ENCODE measurements around the gene HPSE2.
"Not testable (repeated sequence)": the region's sequence is repeated elsewhere in the genome, so short reads cannot be mapped to it uniquely, and the experiment has no call there.

Gene HPSE2

DNA sequence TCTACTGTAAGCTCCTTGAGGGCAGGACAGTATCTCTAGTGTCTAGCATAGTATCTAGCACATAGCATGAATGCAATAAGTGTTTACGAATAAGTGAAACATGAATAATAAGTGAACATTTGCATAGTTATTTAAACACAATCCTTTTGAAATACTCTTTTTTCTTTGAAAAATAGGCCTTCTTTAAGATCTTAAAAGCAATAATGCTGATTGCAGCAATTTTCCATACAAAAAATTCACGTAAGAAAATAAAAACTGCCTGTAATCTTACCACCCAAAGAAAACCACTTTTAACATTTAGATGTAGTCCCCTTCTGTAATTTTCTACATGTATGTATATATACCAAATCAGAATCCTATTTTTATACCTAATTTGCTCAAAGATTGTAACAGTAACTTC, 626.4 kb downstream of the HPSE2 start:
- no peak for DNase-seq

DNA sequence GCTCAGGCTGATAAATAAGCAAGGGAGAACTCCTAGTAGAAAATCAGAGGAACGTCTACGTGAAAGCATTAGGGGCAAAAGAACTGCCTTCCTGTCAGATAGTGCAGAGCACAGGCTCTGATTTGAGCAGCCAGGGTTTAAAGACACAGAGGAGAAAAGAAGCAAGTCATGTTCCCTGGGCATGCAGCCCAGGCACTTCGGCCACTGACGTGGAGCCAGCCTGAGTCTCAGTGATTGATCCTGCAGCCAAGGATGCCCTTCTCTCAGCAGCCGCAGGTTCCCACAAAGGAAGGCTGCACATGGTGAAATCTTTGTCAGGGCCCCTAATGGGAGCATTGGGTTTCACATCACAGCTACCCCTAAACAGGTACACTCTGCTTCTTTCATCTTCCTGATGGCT, 627.2 kb downstream of the HPSE2 start:
- no peak for DNase-seq

DNA sequence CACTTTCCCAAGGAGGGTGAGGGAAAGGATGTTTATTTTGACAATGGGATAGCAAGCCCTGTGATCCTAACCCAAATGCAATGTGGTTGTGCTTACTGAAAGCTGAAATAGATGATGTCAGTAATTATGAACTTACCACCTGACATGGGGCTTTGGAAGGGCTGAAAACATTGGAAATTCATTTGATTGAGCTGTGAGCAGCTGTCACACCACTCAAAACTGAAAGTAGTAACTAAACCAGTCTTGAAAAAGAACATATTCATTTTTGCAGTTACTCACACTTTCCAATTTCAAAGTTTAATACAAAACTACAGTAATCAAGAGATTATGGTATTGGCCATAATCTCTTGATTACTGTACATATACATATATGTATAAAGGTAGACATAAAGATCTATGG, 633.4 kb downstream of the HPSE2 start:
- DNase-seq = no peak

DNA sequence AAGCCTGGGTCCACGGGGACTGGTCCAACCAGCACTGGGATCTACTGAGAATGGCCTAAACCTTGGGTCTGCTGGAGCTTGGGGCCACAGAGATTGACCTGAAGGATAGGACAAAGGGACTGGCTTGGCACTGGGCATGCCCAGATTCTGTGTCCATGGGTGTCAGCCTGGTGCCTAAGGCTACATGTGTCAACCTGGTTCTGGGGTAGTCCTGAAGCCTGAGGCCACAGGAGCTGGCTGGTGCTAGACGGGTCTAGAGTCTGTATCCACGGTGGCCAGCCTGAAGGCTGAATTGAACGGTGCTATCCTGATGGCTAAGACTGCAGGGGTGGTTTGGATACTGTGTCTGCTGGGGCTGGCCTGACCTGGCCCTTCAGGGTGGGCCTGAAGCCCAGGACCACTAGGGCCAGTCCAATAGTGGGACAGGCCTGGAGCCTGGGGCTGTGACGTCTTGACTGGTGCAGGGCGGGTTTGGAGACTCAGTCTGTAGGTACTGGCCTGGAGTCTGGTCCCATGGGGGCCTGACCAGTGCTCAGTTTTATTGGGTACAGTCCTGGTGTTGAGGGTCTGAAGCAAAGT, 636.5 kb downstream of the HPSE2 start:
- DNase-seq = no peak

DNA sequence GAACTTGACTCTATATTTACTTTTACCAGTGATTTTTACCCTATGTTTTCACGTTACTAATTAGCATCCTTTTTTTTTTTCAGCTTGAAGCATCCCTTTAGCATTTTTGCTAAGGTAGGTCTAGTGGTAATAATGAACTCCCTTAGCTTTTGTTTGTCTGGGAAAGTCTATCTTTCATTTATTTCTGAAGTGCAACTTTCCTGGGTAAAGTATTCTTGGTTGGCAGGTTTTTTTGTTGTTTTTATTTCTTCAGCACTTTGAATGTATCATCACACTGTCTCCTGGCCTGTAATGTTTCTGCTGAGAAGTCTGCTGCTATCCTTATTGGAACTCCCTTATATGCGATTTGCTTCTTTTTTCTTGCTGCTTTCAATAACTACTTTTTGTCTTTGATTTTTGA, 639.2 kb downstream of the HPSE2 start:
- no peak for DNase-seq

DNA sequence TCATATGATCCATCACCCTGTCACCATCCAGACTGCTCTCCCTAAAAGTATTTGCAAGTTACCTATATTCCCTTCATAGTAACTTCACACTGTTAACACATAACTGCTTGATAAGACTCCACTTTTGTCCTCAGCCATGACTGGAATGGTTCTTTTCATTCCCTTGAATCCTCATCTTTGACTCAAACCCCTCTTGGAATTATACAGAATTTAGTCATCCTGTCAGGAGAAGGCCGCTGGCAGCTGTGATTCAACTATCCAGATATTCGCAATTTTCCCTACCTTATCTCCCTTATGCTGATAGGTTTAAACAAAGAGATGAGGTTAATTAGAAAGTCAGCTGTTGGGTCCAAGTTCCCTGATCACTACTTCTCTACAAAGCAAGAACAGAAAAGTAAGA, 646.0 kb downstream of the HPSE2 start:
- DNase-seq = no peak

DNA sequence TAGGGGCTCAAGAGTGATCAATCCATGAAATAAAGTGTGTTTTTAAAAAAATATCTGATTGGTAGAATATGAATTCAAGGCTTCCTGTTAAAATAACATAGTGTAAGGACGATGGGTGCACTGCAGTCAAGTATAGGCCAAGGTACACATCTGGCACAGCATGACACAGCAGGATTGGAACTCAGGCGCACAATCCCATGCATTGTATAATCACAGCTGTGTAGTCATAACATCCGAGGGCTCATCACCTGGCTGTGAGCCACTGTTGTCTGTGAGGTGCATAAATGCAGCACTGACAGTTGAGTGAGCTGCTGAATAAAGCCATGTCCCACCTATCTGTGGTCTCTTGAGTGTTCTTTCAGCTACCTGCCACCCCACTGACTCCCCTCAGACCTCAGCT, 646.6 kb downstream of the HPSE2 start:
- no peak for DNase-seq

DNA sequence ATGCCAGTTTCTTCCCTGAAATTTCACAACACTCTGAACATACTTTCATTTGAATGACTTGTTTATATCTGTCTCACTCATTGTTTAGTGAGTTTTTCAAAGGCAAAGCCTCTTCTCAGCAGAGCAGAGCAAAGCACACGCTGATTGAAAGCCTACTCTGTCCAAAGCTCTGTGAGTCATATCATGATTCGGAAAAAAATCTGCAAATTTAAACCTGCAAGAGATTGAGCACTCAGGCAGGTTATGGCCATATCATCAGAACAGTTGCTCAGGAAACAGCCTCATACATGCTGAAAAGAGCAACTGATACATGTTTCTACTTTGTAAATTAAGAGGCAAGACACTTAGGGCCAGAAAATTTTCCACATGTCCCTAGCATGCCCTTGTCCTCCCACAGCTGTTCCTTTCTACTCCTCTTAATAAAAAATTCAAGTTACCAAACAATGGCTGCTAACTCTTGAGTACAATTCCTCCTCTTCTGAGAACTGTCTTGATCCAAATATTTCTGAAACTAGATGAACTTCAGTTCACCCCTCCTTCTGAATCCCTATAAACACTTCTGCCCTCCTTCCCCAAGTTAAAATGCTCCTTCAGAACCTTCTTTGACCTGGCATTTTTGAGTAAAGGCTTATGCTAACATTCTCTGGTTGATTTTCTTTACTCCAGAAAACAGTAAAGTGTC, 648.4 kb downstream of the HPSE2 start:
- DNase-seq = no peak

DNA sequence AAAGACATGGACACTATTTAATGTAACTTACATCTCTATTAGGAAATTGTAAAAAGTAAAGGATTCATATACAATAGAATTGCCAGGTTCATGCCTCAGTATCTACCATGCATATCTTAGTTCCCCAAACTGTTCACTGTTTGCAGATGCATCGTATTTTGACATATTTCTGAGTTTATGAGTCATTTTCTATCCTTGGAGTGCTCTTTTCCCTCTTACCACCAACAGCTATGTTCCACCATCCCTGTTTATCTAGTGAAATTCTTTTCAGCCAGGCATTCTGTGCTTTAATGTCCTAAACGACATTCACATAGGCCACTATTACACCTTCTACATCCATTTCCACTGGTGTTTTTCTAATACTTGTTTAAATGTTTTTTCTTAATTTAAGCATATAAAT, 649.6 kb downstream of the HPSE2 start:
- no peak for DNase-seq

DNA sequence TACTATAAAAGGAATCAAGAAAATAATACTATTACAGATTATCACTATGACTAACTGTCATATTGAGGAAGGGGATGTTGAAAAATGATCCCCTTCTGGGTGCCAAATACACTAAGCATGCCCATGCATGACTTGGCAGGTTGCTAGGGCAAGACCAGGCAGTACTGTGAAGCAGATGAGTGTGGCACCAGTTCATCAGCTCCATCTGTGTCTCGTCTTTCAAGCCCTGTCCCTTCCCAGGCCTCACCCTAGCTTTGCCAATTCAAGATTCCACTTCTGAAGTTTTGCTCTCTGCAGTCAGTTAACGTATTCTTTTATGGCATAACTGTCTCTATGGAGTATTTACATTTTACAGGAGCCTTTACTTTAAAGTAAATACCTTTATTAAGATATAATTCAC, 653.3 kb downstream of the HPSE2 start:
- no peak for DNase-seq

DNA sequence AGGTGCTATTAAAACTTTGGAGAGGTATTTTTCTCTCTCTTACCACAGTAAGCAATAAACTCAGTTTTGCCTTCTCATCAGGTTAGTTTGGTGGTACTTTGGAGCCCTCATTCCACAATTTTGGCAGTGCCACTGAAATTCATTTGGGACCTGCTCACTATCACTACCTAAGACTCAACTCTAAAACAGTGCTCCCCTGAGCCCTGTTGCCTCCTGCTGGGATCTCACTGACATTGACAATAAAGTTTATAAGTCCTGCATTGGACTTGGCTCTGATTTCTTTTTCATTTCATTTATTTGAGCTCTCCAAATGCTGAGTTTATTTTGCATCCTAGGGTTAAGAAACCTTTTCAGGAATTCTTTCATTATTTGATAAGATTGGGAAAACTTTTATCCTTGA, 658.1 kb downstream of the HPSE2 start:
- no peak for DNase-seq

DNA sequence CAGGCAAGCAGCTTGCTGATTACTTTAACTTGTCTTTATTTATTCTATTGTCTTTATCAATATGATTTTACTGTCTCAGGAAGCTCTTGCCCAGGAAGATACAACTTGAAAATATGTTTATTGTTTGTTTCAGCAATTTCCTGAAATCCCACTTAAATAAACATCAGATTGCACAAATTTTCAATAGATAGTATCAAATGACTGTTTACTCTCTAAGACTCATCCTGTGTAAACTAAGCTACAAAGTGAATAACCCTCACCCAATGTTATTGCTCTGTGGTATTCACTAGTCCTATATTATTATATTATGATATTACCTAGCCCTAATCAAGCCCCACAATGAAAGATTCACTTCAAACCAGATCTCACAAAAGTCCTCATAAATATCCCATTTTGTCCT, 658.5 kb downstream of the HPSE2 start:
- no peak for DNase-seq

DNA sequence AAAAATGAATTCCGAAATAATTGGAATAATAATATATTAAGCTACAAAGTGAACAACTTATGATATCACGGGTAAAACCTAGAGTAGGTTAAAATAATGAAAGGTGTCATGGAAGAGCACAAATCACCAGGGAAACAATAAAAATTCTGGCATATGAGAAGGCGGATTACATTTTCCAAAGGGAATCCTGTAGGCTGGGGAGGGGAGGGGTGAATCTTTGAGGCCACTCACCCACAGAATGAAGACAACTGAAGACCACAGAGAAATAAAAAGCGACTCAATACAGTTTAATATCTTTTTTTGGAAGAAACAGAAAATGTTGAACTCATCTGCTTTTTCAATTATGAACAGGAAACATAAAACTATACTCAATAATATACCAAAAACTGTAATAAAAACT, 659.6 kb downstream of the HPSE2 start:
- no peak for DNase-seq

DNA sequence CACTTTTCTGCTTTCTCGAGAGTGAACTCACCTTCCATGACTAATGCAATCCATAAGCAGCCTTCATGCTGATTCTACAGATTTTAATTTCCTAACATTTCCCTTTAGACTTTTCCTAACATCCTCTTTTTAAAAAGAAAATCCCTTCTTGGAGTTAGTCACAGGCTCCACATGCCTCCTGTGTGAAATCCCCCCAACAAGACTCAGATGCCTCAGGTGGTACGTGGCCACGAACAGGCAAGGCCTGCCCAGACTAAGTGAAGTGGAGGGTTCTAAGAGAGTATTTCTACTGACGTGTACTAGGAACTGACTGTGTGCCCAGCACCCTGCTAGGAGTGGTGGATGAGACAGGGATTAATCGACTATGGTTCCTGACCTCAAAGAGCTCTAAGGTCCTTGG, 663.1 kb downstream of the HPSE2 start:
- no peak for DNase-seq

DNA sequence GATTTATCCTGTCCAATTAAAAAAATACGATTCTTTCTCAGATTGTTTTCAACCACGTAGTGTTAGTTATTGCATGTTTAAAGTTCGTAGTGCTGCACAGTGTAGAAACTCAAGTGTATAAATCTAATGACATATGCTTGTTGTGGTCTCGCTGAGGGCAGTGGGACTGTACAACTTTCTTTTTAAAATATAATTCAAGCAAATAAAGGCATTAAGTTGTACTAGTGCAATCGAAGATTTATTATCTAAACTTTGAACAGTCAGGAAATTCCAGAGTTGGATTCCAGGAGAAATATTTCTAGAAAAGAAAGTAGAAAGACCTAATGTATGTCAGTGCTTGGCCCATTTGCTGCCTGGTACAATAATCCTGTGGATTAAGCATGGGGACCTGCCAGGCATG, 664.8 kb downstream of the HPSE2 start:
- no peak for DNase-seq

DNA sequence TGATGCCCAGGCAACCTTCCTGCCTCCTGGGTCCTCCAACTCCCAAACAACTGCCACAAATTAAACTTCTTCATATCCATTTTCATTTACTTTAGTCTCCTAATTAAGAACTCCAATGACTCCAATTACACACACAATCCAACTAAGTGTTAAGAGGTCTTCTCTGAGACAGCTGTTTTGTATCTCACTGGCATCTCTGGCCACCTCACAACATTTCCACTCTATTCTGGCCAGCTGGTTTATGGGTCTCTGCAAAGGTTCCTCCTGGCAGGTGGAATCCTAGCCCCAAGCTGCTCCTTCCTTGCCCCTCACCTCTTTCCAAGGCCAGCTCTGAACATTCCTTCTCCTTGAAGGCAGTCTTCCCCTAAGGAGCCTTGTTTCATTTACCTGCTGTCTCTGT, 665.8 kb downstream of the HPSE2 start:
- DNase-seq = no peak

DNA sequence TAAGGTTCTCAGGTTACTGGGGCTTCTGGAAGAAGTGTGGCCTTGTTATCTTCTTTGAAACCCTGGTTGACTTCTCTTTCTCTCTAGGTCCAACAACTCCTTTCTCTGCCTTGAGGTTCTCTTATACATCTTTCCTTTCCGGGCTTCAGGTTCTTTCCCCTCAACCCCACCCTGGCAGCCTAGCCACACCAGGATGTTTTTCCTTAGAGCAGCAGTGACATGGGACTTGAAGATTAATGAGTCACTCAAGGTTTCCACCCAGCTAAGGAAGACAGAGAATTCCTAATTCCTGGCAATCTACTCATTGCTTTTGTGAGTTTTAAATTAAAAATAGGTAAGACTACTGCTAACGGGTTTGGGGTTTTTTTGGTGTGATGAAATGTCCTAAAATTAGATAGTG, 667.1 kb downstream of the HPSE2 start:
- DNase-seq = no peak

DNA sequence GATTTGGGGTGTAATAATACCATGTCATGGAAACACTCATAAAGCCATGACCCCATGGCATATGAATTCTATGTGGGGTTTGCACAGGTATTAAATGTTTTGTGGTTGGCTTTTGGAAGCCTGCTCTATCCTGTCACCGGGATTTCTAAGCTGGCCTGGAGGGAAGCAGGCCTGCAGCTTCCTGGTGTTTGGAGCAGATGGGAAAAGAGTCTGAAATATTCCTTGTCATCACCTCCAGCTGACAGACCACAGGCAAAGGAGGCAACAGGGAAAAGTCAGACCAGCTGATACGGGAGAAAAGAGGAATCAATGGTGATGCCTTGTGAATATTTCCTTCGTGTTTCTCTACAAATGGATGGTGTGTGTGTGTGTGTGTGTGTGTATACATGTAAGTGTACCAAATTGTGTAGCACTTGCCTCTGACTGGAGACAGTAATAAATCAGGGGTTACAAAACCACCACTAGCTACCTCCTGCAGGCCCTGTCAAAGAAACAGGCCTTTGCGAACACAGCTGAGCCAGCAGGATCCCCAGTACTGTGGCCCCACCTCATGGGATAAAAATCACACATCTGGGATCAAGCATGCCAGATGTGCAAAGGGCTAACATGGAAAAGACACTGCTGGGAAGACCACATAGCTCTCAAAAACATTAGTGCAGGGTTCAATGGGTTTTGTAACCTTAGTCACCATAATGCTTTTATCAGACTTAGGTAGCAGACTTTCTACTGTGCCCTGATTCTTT, 668.1 kb downstream of the HPSE2 start:
- DNase-seq = no peak

DNA sequence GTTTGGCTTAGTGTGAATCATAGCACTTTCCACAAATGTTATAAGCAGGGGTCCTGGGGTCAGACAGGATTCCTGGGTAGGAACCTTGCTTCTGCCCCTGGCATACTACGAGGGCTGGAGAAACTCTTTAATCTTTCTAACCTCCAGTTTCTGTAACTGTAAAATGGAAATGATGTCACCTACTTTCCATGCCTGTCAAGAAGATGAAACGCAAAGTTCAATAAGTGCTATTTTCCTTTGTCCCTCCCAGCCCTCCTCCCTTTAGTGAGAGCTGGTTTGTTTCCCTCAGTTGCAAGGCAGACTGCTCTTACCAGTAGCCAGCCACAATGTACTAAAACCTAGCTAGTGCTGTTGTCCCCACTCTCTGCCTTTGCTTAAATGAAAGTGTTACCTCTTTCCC, 671.8 kb downstream of the HPSE2 start:
- no peak for DNase-seq

DNA sequence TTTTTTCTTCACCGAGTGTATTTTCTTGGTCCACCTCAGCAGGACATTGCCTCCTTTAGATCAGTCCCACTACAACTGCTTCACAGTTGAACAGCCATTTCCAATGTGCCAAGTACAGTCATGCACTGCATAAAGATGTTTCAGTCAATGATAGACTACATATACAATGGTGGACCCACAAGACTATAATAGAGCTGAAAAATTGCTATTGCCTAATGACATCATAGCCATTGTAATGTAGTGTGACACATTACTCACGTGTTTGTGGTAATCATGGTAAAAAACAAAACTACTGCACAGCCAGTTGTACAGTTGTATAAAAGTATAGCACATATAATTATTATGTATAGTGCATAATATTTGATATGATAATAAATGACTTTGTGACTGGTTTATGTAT, 675.1 kb downstream of the HPSE2 start:
- DNase-seq = no peak

DNA sequence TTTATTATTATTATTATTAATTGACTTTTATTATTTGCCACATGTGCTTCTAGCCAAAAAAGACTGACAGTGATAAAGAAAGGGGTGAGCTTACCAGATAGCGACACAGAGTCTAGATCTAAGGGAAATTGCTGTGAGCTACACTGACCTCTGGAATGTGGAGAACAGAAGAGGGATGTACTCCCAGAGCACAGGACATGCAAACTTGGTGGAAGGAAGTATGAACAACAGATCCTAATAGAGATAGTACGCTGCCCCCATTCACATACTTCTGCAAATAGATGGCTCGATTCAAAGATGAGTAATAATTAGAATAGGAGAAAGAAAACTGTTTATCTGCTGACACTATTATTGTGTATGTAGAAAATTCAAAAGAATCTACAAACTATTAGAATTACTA, 679.6 kb downstream of the HPSE2 start:
- DNase-seq = no peak

DNA sequence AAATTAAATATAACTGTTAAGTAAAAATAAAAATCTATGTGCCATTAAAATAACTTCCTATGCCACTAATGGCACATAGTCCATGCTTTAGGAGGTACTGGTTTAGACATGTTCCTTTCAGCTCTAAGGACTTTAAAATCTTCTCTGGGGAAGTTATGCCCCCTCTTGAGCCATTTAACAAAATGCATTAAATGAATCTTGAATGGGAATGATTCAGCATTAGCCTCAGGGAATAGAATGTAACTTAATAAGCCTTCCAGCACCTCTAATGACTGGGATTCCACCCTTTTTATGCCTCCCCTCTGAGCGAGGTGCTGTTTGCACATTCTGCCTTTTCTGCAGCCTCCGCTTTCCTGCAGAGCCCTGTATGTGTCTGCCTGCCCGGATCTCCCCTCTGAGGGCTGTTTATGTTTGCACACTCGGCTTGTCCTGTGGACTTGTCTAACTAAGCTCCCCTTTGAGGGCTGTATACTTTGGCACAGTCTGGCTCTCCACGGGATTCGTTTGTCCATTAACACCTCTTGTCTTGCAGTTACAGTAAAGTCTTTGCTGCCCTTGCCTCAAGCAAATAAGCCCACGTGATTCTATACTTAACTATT, 680.5 kb downstream of the HPSE2 start:
- DNase-seq = no peak

DNA sequence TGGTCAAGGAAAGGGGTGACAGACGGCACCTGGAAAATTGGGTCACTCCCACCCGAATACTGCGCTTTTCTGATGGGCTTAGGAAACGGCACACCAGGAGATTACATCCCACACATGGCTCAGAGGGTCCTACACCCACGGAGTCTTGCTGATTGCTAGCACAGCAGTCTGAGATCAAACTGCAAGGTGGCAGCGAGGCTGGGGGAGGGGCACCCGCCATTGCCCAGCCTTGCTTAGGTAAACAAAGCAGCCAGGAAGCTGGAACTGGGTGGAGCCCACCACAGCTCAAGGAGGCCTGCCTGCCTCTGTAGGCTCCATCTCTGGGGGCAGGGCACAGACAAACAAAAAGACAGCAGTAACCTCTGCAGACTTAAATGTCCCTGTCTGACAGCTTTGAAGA, 694.1 kb downstream of the HPSE2 start:
- DNase-seq = not testable (repeated sequence)

DNA sequence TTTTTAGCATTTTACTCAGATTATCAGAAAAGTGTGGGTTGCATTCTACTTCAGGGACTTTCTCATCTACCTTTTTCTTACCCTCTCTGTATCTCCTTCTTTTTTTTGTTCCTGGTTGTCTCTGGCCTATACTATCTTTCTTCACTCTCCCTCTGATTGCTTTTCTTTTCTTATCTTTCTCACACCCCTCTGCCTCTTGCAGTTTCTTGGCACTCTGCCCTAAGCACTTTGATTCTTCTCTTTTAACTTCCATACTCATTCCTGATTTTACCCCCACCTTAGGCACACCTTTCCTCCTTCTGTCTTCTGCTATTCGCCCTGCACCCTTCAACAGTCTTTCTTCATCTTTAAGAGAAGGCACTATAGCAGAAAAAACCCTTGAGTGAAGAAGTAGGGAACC, 696.1 kb downstream of the HPSE2 start:
- no peak for DNase-seq

All from SIG-M5 (cell line).